ENCODE measurements around the gene RCBTB1.

DNA sequence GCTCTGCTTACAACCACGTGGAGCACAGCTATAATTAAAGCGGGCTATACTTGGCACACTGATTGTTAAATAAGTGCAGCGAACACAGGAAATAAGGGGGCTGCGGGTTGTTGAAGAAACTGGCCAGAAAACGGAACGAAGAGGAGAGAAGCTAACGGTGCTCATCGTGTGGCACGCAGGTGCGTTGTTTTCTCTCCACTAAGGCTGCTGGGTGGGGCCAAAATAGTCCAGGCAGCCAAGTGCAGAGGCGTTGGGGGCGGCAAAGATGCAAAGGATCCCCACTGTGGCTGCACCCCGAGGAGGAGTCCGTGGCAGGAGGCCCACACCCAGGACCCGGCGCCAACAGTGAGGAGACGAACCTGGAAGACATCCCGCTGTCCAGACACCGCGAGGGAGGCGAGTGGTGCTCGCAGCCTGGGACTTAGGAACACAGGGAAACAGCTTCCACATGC lies 34.8 kb upstream of the RCBTB1 start:
- no peak for TF ChIP-seq SIN3A (IDR thresholded peaks at IDR 0.05; ENCODE audit: borderline replicate concordance, insufficient read depth, low read length)
- TF ChIP-seq, protein P1, sequence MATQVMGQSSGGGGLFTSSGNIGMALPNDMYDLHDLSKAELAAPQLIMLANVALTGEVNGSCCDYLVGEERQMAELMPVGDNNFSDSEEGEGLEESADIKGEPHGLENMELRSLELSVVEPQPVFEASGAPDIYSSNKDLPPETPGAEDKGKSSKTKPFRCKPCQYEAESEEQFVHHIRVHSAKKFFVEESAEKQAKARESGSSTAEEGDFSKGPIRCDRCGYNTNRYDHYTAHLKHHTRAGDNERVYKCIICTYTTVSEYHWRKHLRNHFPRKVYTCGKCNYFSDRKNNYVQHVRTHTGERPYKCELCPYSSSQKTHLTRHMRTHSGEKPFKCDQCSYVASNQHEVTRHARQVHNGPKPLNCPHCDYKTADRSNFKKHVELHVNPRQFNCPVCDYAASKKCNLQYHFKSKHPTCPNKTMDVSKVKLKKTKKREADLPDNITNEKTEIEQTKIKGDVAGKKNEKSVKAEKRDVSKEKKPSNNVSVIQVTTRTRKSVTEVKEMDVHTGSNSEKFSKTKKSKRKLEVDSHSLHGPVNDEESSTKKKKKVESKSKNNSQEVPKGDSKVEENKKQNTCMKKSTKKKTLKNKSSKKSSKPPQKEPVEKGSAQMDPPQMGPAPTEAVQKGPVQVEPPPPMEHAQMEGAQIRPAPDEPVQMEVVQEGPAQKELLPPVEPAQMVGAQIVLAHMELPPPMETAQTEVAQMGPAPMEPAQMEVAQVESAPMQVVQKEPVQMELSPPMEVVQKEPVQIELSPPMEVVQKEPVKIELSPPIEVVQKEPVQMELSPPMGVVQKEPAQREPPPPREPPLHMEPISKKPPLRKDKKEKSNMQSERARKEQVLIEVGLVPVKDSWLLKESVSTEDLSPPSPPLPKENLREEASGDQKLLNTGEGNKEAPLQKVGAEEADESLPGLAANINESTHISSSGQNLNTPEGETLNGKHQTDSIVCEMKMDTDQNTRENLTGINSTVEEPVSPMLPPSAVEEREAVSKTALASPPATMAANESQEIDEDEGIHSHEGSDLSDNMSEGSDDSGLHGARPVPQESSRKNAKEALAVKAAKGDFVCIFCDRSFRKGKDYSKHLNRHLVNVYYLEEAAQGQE (IDR thresholded peaks at IDR 0.05; ENCODE audit: insufficient read depth in 1 of 2, low read depth in 2 of 2, low read length in 2 of 2), result no peak
- TF ChIP-seq FOXP2 (optimal IDR thresholded peaks at IDR 0.05; ENCODE audit: borderline replicate concordance, extremely low read depth, extremely low read length, insufficient read depth), result no peak
- TF ChIP-seq TAF1 (IDR thresholded peaks at IDR 0.05; ENCODE audit: borderline replicate concordance, insufficient read depth, low read length), result no peak
- no peak for TF ChIP-seq POLR2AphosphoS5 (IDR thresholded peaks at IDR 0.05; ENCODE audit: low read depth, low read length)
